Gastroesophageal sphincter (tissue), 4 donors: ENCODE data around the gene USPL1. TPM values are rescaled to one million over a fixed set of nuclear protein-coding genes. Genes with fewer than 3 reads are reported as not detected.

Experiments
- ATAC-seq: fragments of 150-250 bp; one replicate; pipeline ENCODE4 v1.9.1; 2016; ENCODE audit warnings: mild to moderate bottlenecking, moderate library complexity
- H3K27ac ChIP-seq, 4 donors: fragments of 200-600 bp; sonication (generic) in 3 of 4; 1 replicate in 3 of 4; 2 replicates in 1 of 4; pipeline ENCODE4 v1.5.1; 2016 to 2019
- H3K27me3 ChIP-seq: fragments of 200-600 bp; sonication (generic); one replicate; pipeline ENCODE4 v1.5.1; 2019
- H3K36me3 ChIP-seq, 2 donors: fragments of 200-600 bp; sonication (generic); one replicate each; pipeline ENCODE4 v1.5.1; 2019; ENCODE audit warnings: control low read depth in 1 of 2
- H3K4me1 ChIP-seq, 3 donors: fragments of 200-600 bp; sonication (generic); 1 replicate in 2 of 3; 2 replicates in 1 of 3; pipeline ENCODE4 v1.5.1; 2016 to 2019; ENCODE audit warnings: control low read depth in 2 of 3
- H3K4me3 ChIP-seq, 2 donors: fragments of 200-600 bp; sonication (generic); one replicate each; pipeline ENCODE4 v1.5.1; 2019; ENCODE audit warnings: mild to moderate bottlenecking in 1 of 2, moderate library complexity in 1 of 2
- H3K9me3 ChIP-seq, 3 donors: fragments of 200-600 bp; sonication (generic); one replicate each; pipeline ENCODE4 v1.5.1; 2017 to 2019; ENCODE audit warnings: control low read depth in 2 of 3
- CTCF ChIP-seq, 4 experiments: fragments of 200-600 bp in 2 of 4; fragments of 450-650 bp in 2 of 4; sonication (generic) in 1 of 4; IDR thresholded peaks; one replicate each; pipeline ENCODE4 v1.5.1; 2017 to 2019; ENCODE audit warnings: antibody characterized with exemption in 4 of 4, mild to moderate bottlenecking in 2 of 4, moderate library complexity in 2 of 4
- EP300 ChIP-seq: sonication (generic); formaldehyde crosslinking; IDR thresholded peaks from one replicate; pipeline ENCODE4 v1.6.1; 2017; ENCODE audit warnings: antibody characterized with exemption, mild to moderate bottlenecking
- POLR2A ChIP-seq, 2 donors: fragments of 450-650 bp; IDR thresholded peaks; one replicate each; pipeline ENCODE4 v1.6.1; 2017; ENCODE audit warnings: antibody characterized with exemption in 2 of 2, mild to moderate bottlenecking in 2 of 2, moderate library complexity in 1 of 2
- POLR2AphosphoS5 ChIP-seq: sonication (generic); formaldehyde crosslinking; IDR thresholded peaks from one replicate; pipeline ENCODE4 v1.6.1; 2017; ENCODE audit warnings: antibody characterized with exemption
- WGBS, 2 donors: methylation state at CpG; one replicate each; pipeline ENCODE4 v1.1.5; 2018; ENCODE audit warnings: low coverage in 1 of 2; 5-methylcytosine and 5-hydroxymethylcytosine counted together
- total RNA-seq, 4 donors: library from RNA; depleted of rRNA; stranded (reverse); fragments of >200 nt; gene quantifications; one replicate each; pipeline ENCODE4 v1.1.0, GENCODE V29; 2016

The USPL1 gene
- total RNA-seq, 4 donors from 2014 or later, result 17.3 to 30.2 (median 23.5) TPM

GRCh38 chr13:30697177-30697953 lies 79.6 kb downstream of the USPL1 start:
- Histone ChIP-seq H3K27me3 (no peaks in the 10 kb centered on the region), H3K27ac (peak overlapping the region in 2 of 4 donors; percentile 0 to 33), H3K4me3 (no peak overlapping the region), H3K4me1 (peaks cover 0 to 30% (median 13%) of the 10 kb centered on the region in 3 donors), H3K36me3 (no peaks in the 10 kb centered on the region), H3K9me3 (no peaks in the 10 kb centered on the region)
- no peak for ATAC-seq
- TF ChIP-seq POLR2AphosphoS5, result no peak
- no peak for TF ChIP-seq EP300
- no peak for TF ChIP-seq CTCF (IDR thresholded peaks at IDR 0.05)
- TF ChIP-seq POLR2A (IDR thresholded peaks at IDR 0.05), result no peak
- 32 to 42% methylated on average over 3 to 8 of the region's 8 CpGs for WGBS, 2 donors

- TF ChIP-seq POLR2AphosphoS5 (no peak), POLR2A (IDR thresholded peaks at IDR 0.05) (no peak), EP300 (no peak), CTCF (IDR thresholded peaks at IDR 0.05) (no peak)
- Histone ChIP-seq H3K4me1 (peaks cover 0 to 30% (median 13%) of the 10 kb centered on the region in 3 donors), H3K27ac (peak overlapping the region in 1 of 4 donors; percentile 5), H3K4me3 (no peak overlapping the region), H3K36me3 (no peaks in the 10 kb centered on the region), H3K9me3 (no peaks in the 10 kb centered on the region), H3K27me3 (no peaks in the 10 kb centered on the region)
- 51 to 59% methylated on average over 5 to 7 of the region's 7 CpGs for WGBS, 2 donors
- ATAC-seq, result no peak
Measured at GRCh38 chr13:30697996-30698401, 80.3 kb downstream of the USPL1 start.

GRCh38 chr13:30698488-30699005 lies 80.8 kb downstream of the USPL1 start:
- Histone ChIP-seq H3K4me1 (peaks cover 0 to 30% (median 13%) of the 10 kb centered on the region in 3 donors), H3K9me3 (no peaks in the 10 kb centered on the region), H3K36me3 (no peaks in the 10 kb centered on the region), H3K27ac (no peak overlapping the region), H3K4me3 (no peak overlapping the region), H3K27me3 (no peaks in the 10 kb centered on the region)
- TF ChIP-seq POLR2A (IDR thresholded peaks at IDR 0.05), result no peak
- no peak for TF ChIP-seq EP300
- no peak for TF ChIP-seq POLR2AphosphoS5
- TF ChIP-seq CTCF (IDR thresholded peaks at IDR 0.05), result no peak
- ATAC-seq, result no peak
- 84 to 94% methylated on average over 8 to 10 of the region's 15 CpGs for WGBS, 2 donors

GRCh38 chr13:30700364-30700763 lies 82.6 kb downstream of the USPL1 start:
- H3K27me3 ChIP-seq, result no peaks in the 10 kb centered on the region
- no peak for ATAC-seq
- TF ChIP-seq EP300 (no peak), POLR2AphosphoS5 (no peak), POLR2A (IDR thresholded peaks at IDR 0.05) (no peak)
- WGBS, 2 donors, result 54 to 59% methylated on average over 4 to 5 of the region's 5 CpGs
- no peaks in the 10 kb centered on the region for H3K36me3 ChIP-seq
- no peak overlapping the region for H3K27ac ChIP-seq
- peaks cover 0 to 30% (median 13%) of the 10 kb centered on the region in 3 donors for H3K4me1 ChIP-seq
- no peaks in the 10 kb centered on the region for H3K9me3 ChIP-seq
- H3K4me3 ChIP-seq, result no peak overlapping the region

GRCh38 chr13:30702006-30702405 lies 84.3 kb downstream of the USPL1 start:
- Histone ChIP-seq H3K4me1 (peaks cover 0 to 16% (median 7%) of the 10 kb centered on the region in 3 donors), H3K9me3 (no peaks in the 10 kb centered on the region), H3K27me3 (no peaks in the 10 kb centered on the region), H3K4me3 (no peak overlapping the region), H3K36me3 (no peaks in the 10 kb centered on the region), H3K27ac (no peak overlapping the region)
- WGBS, 2 donors, result 95 to 98% methylated on average over 4 of the region's 4 CpGs
- TF ChIP-seq POLR2AphosphoS5, result no peak
- TF ChIP-seq EP300, result no peak
- TF ChIP-seq CTCF (IDR thresholded peaks at IDR 0.05), result no peak
- no peak for ATAC-seq
